ENCODE data around the gene MN1.

MN1 gene

GRCh38 chr22:27716074-27716473 lies 85.5 kb downstream of the MN1 start:
- DNase-seq (ENCODE audit: low read depth): no peak

GRCh38 chr22:27715106-27715505 lies 86.5 kb downstream of the MN1 start:
- DNase-seq (ENCODE audit: low read depth): no peak

GRCh38 chr22:27714068-27714467 lies 87.5 kb downstream of the MN1 start:
- no peak for DNase-seq (ENCODE audit: low read depth)

- no peak for DNase-seq (ENCODE audit: low read depth)
Measured at GRCh38 chr22:27713461-27713860, 88.1 kb downstream of the MN1 start.

- DNase-seq (ENCODE audit: low read depth): no peak
Measured at GRCh38 chr22:27711756-27712155, 89.8 kb downstream of the MN1 start.

- DNase-seq (ENCODE audit: low read depth): no peak
Measured at GRCh38 chr22:27711012-27711411, 90.5 kb downstream of the MN1 start.

GRCh38 chr22:27709919-27710675 lies 91.5 kb downstream of the MN1 start:
- no peak for DNase-seq (ENCODE audit: low read depth)

- no peak for DNase-seq (ENCODE audit: low read depth)
Measured at GRCh38 chr22:27706489-27706888, 95.1 kb downstream of the MN1 start.

GRCh38 chr22:27705408-27706080 lies 96.0 kb downstream of the MN1 start:
- DNase-seq (ENCODE audit: low read depth): no peak

- no peak for DNase-seq (ENCODE audit: low read depth)
Measured at GRCh38 chr22:27704581-27704980, 97.0 kb downstream of the MN1 start.

- DNase-seq (ENCODE audit: low read depth): no peak
Measured at GRCh38 chr22:27699383-27700019, 102.1 kb downstream of the MN1 start.

- no peak for DNase-seq (ENCODE audit: low read depth)
Measured at GRCh38 chr22:27698813-27699212, 102.7 kb downstream of the MN1 start.
